ENCODE data around the gene LGR6.
"Not testable (repeated sequence)": the region's sequence is repeated elsewhere in the genome, so short reads cannot be mapped to it uniquely, and the experiment has no call there.

LGR6 gene

GRCh38 chr1:202176949-202177927, 16.4 kb upstream of the LGR6 start:
- no peak for DNase-seq (ENCODE audit: low read depth)

- no peak for DNase-seq (ENCODE audit: low read depth)
These were observed 13.5 kb upstream of the LGR6 start for GRCh38 chr1:202179828-202180750.

DNA sequence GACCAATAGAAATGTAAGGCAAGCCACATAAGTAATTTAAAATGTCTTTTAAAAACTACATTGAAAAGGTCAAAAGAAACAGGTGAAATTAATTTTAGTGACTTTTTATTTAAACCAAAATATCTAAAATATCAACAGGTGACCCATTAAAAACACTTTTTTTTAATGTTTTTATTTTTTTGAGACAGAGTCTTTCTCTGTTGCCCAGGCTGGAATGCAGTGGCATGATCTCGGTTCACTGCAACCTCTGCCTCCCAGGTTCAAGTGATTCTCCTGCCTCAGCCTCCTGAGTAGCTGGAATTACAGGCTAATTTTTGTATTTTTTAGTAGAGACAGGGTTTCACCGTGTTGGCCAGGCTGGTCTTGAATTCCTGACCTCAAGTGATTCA, 12.9 kb upstream of the LGR6 start:
- DNase-seq (ENCODE audit: low read depth) = not testable (repeated sequence)

GRCh38 chr1:202181586-202181985, 12.0 kb upstream of the LGR6 start:
- DNase-seq (ENCODE audit: low read depth) = no peak

DNA sequence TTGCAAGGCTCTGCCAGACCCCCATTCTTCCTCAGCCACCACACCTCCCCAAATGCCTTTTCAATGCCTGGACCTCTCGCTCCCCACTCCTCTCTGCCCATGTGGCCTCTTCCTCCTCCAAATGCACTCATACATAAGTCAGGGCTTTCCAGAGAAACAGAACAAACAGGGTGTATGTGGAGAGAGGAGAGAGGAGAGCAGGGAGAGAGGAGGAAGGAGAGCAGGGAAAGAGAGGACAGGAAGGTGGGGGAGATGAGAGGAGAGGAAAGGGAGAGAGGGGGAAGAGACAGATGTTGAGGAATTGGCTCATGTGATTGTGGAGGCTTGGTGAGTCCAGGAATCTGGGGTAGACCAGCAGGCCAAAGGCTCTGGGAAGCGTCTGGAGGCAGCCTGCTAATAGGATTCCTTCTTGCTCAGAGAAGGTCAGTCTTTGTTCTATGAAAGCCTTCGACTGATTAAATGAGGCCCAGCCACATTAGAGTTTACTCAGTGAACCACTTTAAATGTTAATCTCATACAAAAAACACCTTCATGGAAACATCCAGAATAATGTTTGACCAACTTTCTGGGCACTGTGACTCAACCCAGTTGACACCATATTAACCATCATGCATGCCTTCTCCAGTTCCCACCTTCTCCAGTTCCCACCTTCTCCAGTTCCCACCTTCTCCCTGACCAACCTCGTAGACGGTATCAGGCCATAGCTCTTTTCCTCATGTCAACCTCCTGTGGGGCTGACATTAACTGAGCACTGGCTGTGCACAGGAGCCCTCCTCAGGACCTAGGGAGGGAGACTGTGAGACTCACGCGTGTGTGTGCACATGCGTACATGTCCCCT, 11.3 kb upstream of the LGR6 start:
- DNase-seq (ENCODE audit: low read depth) = no peak

DNA sequence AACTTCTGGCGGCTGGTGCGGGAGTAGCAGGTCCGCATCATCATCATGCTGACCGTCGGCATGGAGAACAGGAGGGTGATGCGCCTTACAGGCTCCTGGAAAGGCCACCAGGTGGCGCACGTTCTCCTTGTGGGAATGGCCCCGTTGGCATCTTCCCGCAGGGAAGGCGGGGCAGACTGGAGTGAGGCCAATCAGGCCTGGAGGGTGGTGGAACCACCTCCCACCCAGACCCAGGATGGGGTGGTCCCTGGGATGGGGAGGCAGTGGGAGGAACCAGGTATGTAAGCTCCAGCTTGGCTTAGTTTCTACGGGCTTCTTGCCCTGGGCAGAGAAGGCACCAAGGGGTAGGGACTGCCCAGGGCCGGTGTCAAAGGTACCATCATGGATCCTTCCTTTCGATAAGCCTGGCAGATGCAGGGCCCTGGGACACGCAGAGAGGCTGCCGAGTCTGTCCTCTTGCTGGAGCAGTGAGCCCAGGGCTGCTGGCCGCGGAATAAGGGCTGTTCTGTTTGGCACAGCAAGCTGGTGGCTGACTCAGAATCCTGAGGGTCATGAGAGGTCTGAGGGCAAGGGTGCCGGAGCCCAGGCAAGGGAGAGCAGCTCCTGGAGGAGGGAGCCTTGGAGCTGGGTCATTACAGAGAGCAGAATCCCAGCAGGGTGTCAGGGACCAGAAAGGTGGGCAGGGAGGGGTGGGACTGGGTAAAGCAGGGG, 8.7 kb upstream of the LGR6 start:
- DNase-seq (ENCODE audit: low read depth) = peak; percentile 40

- DNase-seq (ENCODE audit: low read depth) = no peak
These were observed 7.3 kb upstream of the LGR6 start for GRCh38 chr1:202186327-202186726.

DNA sequence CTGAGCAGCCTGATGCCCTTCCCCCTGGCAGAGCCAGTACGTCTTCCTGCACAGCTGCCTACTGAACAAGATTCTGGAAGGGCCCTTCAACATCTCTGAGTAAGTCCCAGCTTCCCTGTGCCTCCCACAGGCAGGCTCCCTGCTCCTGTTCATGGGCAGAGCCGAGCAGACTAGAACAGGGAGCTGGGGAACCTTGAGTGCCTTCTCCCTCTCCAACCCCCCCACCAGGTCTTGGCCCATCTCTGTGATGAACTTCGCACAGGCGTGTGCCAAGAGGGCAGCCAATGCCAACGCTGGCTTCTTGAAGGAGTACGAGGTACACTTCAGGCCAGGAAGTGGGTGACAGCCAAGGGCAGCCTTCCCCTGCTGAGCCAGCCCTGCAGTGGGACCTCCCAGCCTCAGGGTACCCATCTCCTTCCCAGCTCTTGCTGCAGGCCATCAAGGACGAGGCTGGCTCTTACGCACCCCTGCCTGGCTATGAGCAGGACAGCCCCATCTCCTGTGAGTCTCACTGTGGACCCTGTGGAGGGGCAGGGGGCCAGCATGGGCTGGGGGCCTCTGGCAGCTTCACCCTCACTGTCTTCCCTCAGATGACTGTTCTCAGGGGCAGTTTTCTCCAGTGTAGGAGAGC, 6.4 kb upstream of the LGR6 start:
- DNase-seq (ENCODE audit: low read depth) = no peak

GRCh38 chr1:202187697-202188407, 5.7 kb upstream of the LGR6 start:
- no peak for DNase-seq (ENCODE audit: low read depth)

- peak; percentile 44 for DNase-seq (ENCODE audit: low read depth)
These were observed 4.4 kb upstream of the LGR6 start for GRCh38 chr1:202189001-202189790.

GRCh38 chr1:202189918-202190715, 3.5 kb upstream of the LGR6 start:
- no peak for DNase-seq (ENCODE audit: low read depth)

GRCh38 chr1:202191391-202191790, 2.2 kb upstream of the LGR6 start:
- not testable (repeated sequence) for DNase-seq (ENCODE audit: low read depth)

GRCh38 chr1:202192770-202193613, 607 bp upstream of the LGR6 start:
- peak; percentile 13 for DNase-seq (ENCODE audit: low read depth)

DNA sequence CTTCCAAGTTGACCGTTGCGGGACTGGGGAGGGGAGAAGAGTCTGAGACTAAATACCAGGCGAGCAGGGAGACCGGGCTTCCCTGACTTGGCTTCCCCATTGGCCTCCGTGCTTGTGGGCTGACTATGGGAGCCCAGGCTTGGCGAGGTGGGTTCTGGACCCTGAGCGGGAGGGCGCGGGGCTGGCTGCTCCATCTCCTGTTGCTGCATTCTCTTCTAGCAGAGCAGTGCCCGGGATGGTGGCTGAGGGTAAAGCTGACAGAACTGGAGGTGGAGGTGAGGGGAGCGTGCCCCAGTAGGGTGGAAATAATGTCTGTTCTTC, 689 bp downstream of the LGR6 start:
- DNase-seq (ENCODE audit: low read depth) = no peak

DNA sequence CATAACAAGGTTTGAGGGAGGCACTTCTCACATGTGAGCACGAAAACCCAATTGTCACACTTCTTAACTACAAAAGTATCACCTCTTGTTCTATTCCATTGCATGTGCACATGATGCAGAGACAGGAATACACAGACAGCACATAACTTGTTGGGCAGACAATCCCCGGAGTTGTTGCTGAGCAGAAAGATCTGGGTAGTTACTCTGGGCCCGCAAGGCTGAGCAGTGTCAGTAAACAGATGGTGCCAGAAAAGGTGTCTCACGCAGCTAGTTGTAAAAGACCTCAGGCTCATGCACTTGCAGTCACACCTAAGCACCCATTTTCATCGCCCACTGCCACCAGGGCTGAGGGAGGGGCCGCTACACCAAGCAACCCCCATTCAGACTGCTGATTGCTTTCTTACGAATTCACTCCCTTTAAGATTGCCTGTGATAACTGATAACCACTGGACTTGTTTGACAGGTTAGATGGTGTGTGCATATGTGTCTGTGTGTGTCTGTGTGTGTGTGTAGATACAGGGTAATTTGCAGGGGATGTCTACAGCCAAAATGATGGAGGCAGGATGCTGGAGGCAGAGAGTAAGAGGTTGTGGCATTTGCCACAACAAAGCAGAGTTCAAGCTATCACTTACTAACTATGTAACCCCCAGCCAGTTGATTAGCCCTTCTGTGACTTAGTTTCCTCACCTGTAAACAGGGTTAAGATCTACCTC, 4.2 kb downstream of the LGR6 start:
- no peak for DNase-seq (ENCODE audit: low read depth)

GRCh38 chr1:202198366-202198724, 4.7 kb downstream of the LGR6 start:
- DNase-seq (ENCODE audit: low read depth) = no peak
